Fibroblast of peridontal ligament (primary cell): ENCODE data around the gene TSR3.
"Not testable (repeated sequence)": the region's sequence is repeated elsewhere in the genome, so short reads cannot be mapped to it uniquely, and the experiment has no call there.

Experiments used
- DNase-seq: peaks from one replicate; pipeline ENCODE4 v3.0.0-alpha.2; 2010; ENCODE audit errors: extremely low read depth

The TSR3 gene

DNA sequence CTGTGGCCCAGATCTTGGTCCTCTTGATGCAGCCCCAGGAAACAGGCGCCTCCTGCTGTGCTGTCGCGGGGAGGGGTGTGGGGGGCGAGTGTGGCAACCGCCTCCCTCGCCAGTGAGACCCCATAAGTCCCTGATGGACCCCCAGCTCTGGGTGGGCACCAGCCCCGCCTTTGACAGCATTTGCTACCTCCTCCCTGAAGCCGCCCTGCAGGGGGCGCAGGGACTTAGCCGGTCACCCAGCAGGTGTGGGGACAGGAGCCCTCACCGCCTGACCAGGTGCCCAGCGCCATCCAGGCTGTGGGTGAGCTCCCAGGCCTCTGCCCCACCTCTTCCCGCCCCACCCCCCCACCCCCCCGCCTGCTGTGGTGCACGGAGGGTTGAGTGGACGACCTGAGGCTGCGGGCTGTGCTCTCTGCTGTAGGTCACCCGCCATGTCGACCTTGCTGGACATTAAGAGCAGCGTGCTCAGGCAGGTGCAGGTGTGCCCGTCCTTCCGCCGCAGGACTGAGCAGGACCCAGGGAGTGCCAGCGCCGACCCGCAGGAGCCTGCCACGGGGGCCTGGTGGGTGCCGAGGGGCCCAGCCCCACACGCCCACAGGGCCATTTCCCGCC, 13.5 kb downstream of the TSR3 start:
- no peak for DNase-seq

DNA sequence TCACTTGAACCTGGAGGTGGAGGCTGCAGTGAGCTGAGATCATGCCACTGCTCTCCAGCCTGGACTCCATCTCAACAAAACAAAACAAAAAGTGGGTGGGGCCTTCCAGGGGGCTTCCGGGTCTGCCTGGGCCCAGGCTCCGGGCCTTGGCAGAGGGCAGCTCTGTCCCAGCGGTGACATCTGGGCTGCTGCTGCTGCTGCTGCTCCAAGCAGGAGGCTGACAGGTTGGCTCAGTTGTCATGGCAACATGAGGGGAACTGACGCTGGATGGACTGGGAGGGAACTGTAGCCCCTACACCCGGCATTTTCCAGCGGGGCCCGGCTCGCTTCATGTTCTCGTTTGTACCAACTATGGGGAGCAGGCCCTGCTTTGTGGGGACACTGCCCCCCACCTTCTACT, 14.2 kb downstream of the TSR3 start:
- no peak for DNase-seq

DNA sequence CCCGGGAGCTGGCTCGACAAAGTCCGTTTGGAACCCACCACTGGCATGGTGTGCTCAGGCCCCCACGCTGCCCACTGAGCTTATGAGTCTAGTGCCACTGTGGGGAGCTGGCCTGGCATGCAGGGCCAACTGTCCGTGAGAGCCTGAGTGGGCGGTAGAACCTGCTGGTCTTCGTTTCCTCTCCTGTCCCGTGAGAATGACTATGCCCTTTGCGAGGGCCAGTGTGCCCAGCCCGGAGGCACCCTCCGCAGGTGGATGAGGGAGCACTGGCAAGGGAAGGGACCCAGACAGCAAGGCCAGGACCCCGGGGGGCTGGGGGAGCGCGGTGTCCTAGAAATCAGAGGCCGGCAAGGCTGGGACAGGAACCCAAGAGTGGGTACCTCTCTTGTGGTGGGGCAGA, 15.1 kb downstream of the TSR3 start:
- no peak for DNase-seq

DNA sequence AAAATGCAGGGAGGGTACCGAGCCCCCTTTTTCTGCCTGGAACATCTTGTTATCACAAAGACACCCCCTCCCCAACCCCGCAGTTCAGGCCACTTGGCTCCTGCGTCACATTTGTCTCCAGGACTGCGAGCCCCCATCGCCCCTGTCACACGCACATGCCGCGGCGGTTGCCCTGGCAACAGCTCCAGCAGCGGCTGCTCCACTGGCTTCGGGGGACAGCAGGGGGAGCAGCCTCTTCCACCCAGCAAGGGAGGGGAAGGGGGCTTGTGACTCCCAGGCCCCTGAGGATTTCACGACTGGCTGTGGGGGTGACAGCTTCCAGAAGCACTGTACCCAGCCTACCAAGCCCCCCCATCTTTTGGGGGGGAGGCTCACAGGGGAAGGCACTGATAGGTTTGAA, 15.7 kb downstream of the TSR3 start:
- DNase-seq: no peak

DNA sequence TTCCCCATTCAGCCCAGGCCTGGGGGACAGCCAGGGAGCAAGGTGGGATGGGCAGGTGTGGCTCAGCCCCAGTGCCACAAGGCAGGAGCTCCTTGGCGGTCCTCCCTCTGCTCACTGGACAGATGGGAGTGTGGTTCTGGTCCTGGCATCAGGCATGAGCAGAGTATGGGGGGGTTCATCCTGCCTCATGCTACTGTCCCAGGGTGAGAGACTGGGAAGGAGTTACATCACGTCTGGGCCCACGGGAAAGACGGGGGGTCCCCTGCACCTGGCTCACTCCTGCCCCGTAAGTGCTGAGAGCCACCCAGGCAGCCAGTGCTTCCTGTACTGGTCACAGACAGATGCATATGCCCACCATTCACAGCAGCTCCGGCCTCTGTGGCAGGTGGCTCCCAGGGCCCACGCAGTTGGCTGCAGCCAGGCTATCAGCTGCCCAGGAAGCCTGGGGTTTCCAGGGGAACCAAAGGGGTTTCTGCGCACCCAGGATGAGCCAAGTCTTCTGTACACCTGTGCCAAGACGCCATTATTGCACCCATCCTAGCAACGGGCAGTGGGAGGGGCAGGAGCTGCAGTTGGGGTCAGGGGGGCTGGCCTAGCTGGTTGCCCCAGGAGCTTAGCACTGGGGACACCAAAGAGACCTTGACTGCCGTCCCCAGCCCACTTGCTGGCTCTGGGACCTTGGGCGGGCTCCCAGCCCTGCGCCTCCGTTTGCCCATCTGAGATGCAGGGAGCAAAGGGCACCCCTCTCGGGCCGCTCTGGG, 16.3 kb downstream of the TSR3 start:
- DNase-seq: no peak

- DNase-seq: no peak
Observed at GRCh38 chr16:1334739-1335138, 16.9 kb downstream of the TSR3 start.

GRCh38 chr16:1333854-1334700, 17.6 kb downstream of the TSR3 start:
- no peak for DNase-seq

DNA sequence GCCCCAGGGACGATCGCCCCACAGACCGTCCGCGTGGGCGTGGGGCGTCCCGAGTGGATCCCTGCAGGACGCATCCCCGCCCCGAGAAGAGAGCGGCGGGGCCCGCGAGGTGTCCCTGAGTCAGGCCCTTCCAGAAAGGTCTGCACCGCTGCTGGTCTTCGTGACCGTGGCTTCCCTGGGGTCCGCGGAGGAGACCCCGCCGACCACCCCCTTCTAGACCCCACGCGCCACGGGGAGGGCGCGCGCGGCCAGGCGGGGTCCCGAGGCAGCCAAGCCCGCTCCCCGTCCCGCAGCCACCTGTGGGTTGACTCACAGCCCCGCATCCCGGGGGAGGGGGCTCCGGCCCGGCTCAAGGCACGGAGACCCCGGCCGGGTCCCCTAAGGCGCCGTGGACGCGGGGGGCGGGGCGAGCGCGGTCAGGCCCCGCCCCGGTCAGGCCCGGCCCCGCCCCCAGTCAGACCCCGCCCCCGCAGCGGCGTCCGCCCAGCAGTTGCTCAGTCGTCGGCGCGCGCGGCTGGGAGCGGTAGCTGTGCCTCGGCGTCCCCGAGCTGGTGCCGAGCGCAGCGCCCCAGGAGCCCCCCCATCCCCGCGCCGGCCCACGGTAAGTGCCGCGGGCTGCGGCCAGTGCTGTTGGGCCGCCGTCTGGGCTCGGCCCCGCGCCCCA, 18.4 kb downstream of the TSR3 start, which contains the start of gene BAIAP3:
TSS of gene BAIAP3 (plus strand) at position 497 of the 664 bp plus-strand sequence. CDS start 4,905 bp downstream, outside the sequence.
- no peak for DNase-seq

DNA sequence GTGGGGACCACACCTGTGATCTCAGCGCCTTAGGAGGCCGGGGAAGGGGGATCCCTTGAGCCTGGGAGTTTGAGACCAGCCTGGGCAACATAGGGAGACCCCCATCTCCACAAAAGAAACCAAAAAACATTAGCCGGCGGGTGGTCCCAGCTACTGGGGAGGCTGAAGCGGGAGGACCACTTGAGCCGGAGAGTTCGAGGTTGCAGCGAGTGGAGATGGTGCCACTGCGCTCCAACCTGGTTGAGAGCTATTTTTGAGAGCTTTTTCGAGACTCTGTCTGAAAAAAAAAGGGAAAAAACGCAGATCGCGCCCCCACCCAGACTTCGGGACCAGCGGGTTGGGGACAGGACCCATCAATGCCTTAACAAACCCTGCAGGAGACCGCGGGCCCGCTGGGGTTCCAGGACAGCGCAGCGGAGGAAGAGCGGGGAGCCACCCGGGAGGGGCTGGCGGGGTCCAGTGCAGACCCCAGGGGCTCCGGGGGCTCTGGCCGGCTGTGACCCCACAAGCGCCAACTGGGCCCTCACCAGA, 19.0 kb downstream of the TSR3 start:
- DNase-seq: no peak

DNA sequence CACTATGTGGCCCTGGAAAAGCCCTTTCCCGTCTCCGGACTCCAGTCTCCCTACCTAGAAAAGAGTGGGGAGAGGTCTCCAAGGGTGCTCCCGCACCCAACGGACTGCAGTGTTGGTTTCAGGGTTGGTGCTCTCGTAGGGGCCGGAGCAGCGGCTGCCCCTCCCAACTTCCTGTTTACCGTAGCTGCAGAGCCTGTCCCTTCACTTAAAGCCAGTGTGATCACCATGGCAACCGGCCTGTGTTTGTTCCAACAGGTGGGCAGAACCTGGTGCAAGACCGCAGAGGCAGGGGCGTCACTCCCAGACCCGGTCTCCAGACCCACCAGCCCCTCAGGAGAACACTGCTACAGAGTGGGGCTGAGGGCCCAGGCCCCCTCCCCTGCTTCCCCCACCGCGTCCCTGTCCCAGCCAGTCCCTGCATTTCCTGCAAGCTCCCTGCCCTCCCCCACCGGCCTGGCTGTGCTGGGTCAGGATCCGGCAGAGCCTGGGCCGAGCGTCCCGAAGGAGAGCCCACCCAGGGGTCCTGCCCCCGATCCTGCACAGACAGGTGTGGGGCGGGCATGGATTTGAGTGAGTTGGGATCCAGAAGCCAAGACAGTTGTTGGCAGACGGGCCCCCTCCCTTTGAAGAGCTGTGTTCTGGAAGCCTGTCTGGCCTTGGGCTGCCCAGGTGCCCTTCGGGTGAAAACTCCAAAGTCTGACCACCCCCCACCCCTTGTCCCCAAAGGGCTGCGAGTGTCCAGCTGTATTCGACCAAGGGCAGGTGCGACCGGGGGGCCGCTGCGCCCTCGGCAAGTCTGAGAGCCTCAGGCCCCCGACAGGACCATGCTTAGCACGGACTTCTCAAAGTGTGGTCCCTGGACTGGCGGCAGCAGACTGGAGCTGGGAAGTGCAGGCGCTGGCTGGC, 19.7 kb downstream of the TSR3 start:
- no peak for DNase-seq

GRCh38 chr16:1330931-1331711, 20.6 kb downstream of the TSR3 start:
- DNase-seq: no peak

DNA sequence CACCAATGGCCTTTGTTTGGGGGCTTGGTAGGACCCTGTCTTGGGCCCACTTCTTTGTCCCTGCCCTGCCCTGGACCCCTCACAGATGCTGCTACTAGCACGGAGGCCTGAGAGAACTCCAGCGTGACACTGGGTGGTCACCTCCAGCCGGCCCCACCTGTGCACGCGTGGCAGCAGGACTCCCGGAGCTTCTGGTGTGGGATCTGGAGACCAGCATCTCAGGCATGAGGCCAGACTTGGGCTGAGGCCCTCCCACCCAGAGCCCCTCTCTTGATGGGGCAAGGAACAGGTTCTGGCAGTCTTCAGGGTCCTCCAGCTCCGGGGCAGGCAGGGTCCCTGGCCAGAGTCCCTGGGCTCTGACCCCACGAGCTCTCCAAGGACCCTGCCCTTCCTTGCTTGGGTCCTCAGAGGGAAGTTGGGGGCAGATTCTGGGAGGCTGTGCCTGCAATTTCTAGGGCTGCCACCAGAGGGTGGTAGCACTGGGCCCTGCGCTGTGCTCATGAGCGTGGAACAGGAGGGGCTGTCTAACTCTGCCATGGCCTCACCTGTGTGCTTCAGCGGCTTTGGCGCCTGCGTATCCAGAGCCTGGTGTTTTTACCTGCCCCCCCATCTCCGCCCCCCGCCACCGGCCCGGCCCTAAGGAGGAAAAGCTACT, 21.3 kb downstream of the TSR3 start:
- no peak for DNase-seq

DNA sequence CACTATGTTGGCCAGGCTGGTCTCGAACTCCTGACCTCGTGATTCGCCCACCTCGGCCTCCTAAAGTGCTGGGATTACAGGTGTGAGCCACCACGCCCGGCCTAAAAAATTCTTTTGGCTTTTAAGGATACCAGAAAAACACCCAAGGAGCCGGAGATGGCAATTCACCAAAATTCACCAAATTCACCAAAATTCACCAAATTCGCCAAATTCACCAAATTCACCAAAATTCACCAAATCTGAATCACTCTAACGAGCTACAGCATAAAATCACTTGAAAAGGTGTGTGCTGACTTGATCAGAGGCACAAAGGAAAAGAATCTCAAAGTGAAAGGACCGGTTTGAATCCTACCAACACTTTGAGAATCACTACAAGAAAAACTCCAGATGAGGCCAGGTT, 22.7 kb downstream of the TSR3 start:
- DNase-seq: not testable (repeated sequence)

- DNase-seq: not testable (repeated sequence)
Observed at GRCh38 chr16:1328136-1328535, 23.5 kb downstream of the TSR3 start.

DNA sequence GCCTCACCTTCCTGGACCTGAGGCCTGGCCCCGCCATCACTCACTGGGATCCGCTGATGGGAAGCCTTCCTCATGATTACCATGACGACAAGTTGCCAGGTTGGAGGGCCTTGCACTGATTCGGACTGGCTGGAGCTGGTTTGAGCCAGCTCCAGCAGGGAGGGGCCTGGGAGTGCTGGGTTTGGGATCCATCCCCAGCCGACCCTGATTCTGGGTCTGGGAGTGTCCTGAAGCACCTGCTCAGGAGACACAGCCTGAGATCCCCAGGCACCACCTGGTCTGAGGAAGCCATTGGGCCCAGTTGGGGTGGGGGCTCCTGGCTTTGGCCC, 24.1 kb downstream of the TSR3 start:
- no peak for DNase-seq

- DNase-seq: no peak
Observed at GRCh38 chr16:1326946-1327618, 24.6 kb downstream of the TSR3 start.

- DNase-seq: no peak
Observed at GRCh38 chr16:1326391-1326790, 25.3 kb downstream of the TSR3 start.

- no peak for DNase-seq
Observed at GRCh38 chr16:1325673-1326371, 25.9 kb downstream of the TSR3 start.
